GM06990 (cell line): ENCODE results near the gene PTPRS.

Experiments used
- DNase-seq: peaks from one replicate; pipeline ENCODE4 v3.0.0-alpha.2; 2011; ENCODE audit not compliant: insufficient read length; ENCODE audit errors: extremely low read depth
- H3K27me3 ChIP-seq: replicated peaks from 2 replicates; pipeline ENCODE4 v1.6.0; 2011; ENCODE audit warnings: low read length; ENCODE audit not compliant: control insufficient read depth, insufficient read depth
- H3K36me3 ChIP-seq: 2 replicates; pipeline ENCODE4 v1.5.1; 2011; ENCODE audit warnings: low read length; ENCODE audit not compliant: control insufficient read depth, insufficient read depth
- H3K4me3 ChIP-seq: replicated peaks from 2 replicates; pipeline ENCODE4 v1.5.1; 2011; ENCODE audit warnings: low read depth, mild to moderate bottlenecking, control low read depth, low read length
- TF ChIP-seq, protein P1 (sequence below): IDR thresholded peaks from 2 replicates; pipeline ENCODE4 v1.5.1; 2011; ENCODE audit warnings: low read length, control low read depth, mild to moderate bottlenecking, inconsistent platforms; ENCODE audit not compliant: insufficient read depth, poor library complexity, severe bottlenecking

PTPRS gene

DNA sequence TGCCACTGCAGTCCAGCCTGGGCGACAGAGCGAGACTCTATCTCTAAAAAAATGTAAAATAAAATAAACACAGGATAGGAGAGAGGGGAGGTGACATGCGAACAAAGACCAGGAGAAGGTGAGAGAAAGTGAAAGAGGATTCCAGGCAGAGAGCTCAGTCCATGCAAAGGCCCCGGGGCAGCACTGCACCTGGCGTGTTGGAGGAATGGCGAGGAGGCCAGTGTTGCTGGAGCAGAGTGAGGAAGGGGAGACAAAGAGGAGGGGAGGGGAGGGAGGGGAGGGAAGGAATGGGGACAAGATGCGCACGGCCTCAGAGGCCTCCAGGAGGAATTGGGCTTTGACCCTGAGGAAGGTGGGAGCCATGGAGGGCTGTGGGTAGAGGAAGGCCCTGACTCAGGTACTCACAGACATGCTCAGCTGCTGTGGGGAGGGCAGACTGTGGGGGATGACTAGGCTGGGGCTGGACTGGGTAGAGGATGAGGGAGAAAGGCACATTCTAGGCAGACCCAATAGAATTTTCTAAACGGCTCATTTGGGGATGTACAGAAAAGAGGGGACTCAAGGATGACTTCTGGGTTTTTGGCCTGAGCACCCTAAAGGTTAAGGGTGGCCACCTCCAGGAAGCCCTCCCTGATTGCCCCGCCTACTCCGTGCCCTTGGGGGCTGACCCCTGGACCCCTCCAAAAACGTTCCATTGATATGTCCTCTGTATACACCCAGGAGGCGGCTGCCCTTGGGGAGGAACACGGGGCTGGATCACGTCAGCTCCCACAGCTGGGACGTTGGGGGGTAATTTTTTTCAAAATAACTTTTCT lies 43.9 kb downstream of the PTPRS start:
- no peaks in the 10 kb centered on the region; the same call in none of the 2 replicates for H3K27me3 ChIP-seq

DNA sequence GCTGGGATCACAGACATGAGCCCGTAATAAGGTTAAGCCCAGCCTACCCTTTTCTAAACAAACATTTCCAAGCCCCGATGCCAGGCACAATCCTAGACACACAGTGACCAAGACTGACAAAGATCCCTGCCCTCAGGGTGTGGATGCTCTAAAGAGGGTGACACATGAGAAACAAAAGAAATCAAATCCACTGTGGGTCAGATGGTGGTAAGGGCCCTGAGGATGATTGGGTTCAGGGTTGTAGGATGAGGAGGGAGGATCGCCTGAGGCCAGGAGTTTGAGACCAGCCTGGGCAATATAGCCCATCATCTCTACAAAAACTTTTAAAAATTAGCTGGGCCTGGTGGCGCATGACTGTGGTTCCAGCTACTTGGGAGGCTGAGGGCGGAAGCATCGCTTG lies 44.6 kb downstream of the PTPRS start:
- no peaks in the 10 kb centered on the region for H3K36me3 ChIP-seq
- no peak for DNase-seq
- H3K27me3 ChIP-seq, result no peaks in the 10 kb centered on the region; the same call in none of the 2 replicates
- no peak overlapping the region for H3K4me3 ChIP-seq
- TF ChIP-seq, protein P1, sequence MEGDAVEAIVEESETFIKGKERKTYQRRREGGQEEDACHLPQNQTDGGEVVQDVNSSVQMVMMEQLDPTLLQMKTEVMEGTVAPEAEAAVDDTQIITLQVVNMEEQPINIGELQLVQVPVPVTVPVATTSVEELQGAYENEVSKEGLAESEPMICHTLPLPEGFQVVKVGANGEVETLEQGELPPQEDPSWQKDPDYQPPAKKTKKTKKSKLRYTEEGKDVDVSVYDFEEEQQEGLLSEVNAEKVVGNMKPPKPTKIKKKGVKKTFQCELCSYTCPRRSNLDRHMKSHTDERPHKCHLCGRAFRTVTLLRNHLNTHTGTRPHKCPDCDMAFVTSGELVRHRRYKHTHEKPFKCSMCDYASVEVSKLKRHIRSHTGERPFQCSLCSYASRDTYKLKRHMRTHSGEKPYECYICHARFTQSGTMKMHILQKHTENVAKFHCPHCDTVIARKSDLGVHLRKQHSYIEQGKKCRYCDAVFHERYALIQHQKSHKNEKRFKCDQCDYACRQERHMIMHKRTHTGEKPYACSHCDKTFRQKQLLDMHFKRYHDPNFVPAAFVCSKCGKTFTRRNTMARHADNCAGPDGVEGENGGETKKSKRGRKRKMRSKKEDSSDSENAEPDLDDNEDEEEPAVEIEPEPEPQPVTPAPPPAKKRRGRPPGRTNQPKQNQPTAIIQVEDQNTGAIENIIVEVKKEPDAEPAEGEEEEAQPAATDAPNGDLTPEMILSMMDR, result no peak

More for the DNA sequence above, 43.9 kb downstream of the PTPRS start:
- H3K4me3 ChIP-seq, result no peak overlapping the region
- H3K36me3 ChIP-seq, result no peaks in the 10 kb centered on the region
- TF ChIP-seq, protein P1, result no peak
- DNase-seq, result no peak

DNA sequence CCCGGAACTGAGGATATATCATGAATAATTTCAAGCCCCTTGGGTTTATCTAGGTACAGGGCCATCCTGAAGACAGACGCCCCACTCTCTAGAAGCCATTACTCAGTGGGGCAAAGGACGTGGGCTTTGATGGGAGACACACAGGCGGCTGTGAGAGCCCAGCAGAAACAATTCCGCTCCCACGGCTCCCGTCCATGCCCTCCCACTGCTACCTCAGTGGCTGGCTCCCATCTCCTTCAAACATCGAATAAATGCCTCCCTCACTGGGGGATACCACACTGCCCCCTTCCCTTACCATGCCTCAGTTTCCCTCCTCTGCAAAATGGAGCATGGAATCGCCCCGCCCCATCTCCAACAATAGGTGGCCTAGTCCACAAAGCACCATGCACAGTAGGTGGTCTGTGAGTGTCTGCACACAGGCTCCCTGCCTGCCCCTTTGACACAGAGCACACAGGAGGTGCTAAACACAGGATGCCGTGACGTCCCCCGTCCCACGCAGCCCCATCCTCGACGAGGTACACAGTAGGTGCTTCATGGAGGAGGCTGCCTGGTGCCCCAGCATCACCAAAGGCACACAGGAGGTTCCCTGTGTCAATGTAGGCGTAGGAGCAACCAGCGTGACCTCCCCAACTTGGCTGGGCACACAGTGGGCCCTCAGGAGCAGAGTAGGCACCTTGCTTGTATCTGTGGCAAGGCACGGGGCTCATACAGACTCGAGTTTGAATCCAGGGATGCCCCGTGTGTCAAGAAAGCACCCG lies 46.0 kb downstream of the PTPRS start:
- no peak overlapping the region for H3K4me3 ChIP-seq

DNA sequence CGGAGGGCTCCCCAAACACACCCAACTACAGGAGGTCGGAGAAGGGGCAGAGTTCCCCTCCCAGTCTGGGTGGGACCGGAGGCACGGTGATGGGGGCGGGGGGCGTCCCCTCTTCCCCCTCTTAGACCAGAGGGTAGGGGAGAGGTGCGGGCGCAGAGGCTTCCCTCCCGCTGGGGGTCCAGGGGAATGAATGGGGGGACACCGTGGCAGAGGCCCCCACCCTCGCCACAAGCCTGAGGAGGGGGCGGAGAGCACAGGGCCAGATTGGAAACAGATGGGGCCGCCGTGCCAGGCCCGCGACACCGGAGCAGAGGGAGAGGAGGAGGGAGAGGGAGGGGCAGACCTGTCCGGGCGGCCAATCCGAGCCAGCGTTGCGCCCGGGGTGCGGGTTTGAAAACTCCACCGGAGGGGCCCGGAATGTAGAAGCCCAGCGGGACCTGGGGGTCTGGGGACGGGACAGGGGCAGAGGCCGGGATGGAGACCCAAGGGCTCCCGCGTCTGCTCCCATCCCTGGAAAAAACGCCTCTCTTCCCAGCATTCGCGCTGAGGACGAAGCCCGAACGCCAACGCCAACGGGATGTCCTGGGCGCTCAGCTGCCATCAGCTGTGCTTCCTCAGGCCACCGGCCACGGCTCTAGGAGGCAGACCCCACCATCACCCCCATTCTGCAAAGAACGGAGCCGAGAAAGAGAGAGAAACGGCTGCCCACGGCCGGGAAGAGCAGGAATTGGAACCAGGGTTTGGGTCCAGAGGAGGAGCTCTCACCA lies 46.8 kb downstream of the PTPRS start:
- no peaks in the 10 kb centered on the region; the same call in none of the 2 replicates for H3K27me3 ChIP-seq
- TF ChIP-seq, protein P1, result no peak
- H3K36me3 ChIP-seq, result no peaks in the 10 kb centered on the region
- no peak for DNase-seq
- H3K4me3 ChIP-seq, result no peak overlapping the region; the same call in 1 of the 2 replicates

More for the DNA sequence above, 46.0 kb downstream of the PTPRS start:
- Histone ChIP-seq H3K27me3 (no peaks in the 10 kb centered on the region; the same call in none of the 2 replicates), H3K36me3 (no peaks in the 10 kb centered on the region)
- no peak for DNase-seq
- TF ChIP-seq, protein P1, result no peak

DNA sequence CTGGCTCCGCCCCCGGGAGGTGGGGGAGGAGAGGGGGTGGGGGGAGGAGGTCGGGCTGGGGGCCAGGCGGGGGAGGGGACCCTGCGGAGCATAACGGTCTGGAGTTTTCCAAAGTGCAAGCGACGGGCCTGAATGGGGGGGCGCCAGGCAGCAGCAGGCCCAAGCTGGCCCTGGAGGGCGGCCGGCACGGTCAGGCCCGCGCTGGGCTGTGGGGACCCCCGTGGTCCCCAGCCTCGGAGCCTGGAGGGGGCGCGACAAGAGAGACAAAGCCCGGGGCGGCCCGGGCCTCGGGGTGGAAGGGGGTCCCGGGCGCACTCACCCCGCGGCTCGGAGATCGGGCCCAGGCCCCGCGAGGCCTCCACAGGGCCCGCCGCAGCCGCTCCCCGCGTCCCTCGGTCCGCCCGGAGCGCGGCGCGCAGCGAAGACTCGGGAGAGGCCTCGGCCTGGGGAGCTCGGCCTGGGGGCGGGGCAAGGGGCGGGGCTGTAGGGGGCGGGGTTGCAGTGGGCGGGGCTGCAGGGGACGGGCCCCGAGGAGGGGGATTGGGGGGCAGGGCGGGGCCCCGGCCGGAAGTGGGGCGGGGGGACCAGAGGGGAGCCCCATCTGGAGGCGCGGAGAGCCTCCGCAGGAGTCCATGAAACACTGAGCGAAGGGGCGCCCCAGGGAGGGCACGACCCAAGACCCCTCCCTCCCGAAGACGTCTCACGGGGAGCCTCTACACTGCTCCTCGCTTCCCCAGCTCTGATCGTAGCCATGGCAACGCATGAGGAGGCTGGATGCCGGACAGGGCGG lies 47.6 kb downstream of the PTPRS start:
- Histone ChIP-seq H3K4me3 (peak overlapping the region; percentile 49), H3K36me3 (no peaks in the 10 kb centered on the region), H3K27me3 (no peaks in the 10 kb centered on the region; the same call in none of the 2 replicates)
- peak; percentile 63 for DNase-seq
- TF ChIP-seq, protein P1, result no peak
